Measurements from ENCODE around the gene MORN5.

MORN5 gene

GRCh38 chr9:122144836-122145591 is 14.7 kb upstream of the MORN5 start:
- DNase-seq: no peak

- DNase-seq: no peak
Observed at GRCh38 chr9:122145592-122145863, 14.2 kb upstream of the MORN5 start.

- no peak for DNase-seq
Observed at GRCh38 chr9:122151267-122151828, 8.4 kb upstream of the MORN5 start.

- no peak for DNase-seq
Observed at GRCh38 chr9:122155796-122156195, 3.9 kb upstream of the MORN5 start.

GRCh38 chr9:122158202-122158601 is 1.5 kb upstream of the MORN5 start:
- DNase-seq: peak; percentile 16

DNA sequence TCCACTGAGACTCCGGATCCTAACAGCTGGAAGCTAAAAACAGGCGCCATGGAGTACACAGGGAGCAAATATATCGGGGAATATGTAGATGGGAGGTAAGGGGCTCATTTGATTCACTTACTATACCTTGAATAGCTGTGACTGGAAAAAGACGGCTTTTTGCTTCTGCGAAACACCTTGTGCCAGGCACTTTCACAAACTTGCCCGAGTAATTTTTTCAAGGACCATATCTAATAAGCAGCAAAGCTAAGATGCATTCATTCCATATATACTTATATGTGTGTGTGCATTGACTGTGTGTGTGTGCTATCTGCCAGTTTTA is 178 bp downstream of the MORN5 start:
- DNase-seq: no peak

DNA sequence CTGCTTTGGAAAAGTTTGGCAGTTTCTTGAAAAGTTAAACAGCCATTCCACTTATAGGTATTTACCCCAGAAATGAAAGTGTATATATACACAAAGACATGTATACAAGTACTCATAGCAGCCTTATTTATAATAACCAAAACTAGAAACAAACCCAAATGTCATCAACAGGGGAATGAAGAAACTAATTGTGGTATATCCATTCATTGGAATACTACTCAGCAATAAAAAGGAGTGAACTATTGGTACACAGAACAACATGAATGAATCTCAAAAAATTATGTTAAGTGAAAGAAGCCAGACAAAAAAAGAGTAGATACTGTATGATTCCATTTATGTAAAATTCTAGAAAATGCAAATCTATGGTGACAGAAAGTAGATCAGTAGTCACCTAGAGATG is 2.7 kb downstream of the MORN5 start:
- no peak for DNase-seq

DNA sequence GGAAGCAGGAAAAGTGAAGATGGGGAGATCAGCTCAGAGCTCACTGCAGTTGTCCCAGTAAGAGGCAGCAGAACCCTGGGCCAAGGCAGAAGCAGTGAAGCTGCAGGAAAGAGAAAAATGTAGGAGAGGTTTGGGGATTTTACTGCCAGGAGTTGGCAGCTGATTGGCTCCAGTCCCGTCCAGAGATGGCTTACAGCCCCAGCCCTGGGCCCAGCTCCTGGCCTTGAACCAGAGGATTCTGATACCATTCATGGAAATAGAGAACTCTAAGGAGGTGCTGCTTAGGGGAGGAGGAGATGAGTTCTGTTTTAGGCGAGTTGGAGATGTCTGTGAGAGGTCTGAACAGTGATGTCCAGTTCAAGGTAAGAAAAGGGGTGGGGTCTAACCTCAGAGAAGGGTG is 4.6 kb downstream of the MORN5 start:
- DNase-seq: no peak

DNA sequence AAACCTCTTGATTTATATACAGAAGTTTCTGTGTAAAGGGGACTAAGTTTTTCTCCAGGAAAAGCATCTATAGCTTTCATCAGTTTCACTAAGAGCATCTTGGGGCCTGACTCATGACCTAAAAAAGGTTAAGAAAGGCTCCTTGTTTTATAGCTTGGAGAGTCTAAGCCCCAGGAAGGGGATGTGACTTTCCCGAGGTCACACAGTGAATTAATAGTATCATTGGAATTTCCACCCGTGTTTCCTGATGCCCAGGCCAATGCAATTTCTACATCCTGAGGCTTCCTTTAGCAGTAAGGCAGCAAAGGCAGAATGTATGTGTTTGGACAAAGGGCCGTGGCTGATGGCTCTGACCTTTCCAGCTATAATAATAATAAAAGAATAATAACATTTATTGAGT is 8.6 kb downstream of the MORN5 start:
- DNase-seq: no peak

DNA sequence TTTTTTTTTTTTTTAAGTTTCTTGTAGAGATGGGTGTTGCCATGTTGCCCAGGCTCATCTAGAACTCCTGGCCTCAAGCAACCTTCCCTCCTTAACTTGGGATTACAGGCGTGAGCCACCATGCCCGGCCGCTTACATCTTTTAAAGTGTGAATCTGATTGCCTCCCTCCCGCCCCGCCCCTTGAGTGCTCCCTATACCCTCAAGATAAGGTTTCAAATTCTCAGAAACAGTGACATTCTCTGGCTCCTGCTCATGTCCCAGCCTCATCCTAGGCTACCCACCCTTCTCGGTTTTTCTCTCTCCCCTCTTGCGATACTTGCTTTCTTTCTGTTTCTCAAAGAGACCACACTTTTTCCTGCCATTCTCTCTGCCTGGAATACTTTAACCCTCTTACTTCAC is 12.4 kb downstream of the MORN5 start:
- no peak for DNase-seq

GRCh38 chr9:122173670-122174069 is 14.0 kb downstream of the MORN5 start:
- no peak for DNase-seq

- no peak for DNase-seq
Observed at GRCh38 chr9:122176916-122177315, 17.2 kb downstream of the MORN5 start.

DNA sequence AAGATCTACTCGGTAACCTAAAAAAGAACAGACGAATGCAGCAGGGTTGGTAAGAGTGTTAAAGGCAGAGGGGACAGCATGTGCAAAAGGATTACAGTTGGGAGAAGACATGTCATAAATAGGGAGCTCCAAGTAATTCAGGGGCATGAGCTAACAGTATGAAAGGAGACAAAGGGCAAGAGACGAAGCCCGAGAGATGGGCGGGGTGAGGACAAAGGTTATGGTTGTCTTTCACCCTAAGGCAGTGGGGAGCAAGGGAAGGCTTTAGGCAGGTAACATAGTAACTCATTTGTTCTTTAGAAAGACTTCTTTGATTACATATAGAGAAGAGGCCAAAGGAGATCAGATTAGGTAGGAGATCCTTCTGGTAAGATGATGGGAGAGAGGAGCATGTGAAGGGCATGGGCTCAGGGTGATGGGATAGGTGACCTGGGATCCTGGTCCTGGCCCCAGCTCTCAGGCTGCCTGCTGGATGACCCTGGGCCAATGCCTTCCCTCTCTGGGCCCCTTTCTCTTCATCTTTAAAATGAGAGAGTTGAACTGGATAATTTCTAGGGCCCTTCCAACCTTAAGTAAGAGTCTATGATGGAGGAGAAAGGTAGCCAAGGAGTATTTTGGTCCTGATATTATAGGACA is 19.5 kb downstream of the MORN5 start:
- no peak for DNase-seq

- DNase-seq: no peak
Observed at GRCh38 chr9:122179690-122180074, 20.0 kb downstream of the MORN5 start.

- peak; percentile 75 for DNase-seq
Observed at GRCh38 chr9:122180633-122181032, 20.9 kb downstream of the MORN5 start.

DNA sequence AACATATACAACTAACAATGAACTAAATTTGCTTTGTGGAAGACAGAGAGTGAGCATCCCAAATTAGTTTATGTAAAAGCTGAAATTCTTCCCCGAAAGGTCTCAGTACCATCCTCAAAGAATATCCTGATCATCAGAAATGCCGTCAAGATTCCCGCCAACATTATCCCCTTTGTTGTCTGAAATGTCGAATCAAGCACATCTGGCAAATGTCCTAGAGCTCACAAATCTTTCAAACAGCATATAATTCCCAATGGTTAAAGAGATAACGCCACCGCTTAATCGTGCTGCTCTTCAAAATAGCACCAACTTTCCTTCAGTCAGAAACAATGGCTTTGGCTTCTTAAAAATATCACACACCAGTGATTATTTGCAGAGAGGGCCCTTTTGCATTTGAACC is 23.8 kb downstream of the MORN5 start:
- DNase-seq: no peak

GRCh38 chr9:122184551-122184950 is 24.8 kb downstream of the MORN5 start:
- DNase-seq: no peak

DNA sequence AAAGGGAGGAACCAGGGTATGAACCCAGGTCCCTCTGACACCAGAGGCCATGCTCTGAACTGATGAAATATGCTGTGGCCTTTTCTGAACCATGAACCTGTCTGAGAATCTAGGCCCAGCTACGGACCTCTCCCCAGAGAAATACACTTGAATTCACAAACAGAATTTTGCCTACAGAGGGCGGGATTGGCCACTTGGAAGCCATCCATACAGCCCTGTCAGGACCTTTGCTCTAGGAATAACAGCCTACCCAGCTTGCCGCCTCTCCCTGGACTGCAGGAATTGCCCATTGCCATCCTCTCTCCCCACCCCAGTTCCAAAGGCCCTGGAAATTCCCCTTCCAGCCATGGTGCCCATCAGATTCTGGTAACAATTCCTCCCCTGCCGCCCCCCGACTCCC is 26.6 kb downstream of the MORN5 start:
- peak; percentile 20 for DNase-seq

GRCh38 chr9:122186777-122187470 is 27.2 kb downstream of the MORN5 start:
- DNase-seq: no peak

DNA sequence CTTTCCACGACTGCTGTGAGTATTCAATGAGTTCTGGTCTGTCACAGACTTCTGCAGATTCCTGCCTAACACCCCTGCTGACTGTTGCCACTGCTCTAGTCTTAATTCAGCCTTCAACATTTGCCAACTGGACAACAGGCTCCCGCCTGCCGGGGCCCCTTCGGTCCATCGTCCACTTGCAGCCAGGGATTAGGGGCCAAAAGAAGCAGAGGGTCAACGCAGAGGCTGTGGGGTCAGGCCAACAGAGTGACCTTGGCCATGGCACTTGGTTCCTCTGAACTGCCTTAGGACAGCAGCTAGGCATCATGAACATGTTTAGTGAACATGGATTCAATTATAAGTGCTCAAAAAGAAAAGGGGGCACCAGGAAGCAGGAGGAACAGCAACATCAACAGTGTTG is 28.7 kb downstream of the MORN5 start:
- DNase-seq: no peak

DNA sequence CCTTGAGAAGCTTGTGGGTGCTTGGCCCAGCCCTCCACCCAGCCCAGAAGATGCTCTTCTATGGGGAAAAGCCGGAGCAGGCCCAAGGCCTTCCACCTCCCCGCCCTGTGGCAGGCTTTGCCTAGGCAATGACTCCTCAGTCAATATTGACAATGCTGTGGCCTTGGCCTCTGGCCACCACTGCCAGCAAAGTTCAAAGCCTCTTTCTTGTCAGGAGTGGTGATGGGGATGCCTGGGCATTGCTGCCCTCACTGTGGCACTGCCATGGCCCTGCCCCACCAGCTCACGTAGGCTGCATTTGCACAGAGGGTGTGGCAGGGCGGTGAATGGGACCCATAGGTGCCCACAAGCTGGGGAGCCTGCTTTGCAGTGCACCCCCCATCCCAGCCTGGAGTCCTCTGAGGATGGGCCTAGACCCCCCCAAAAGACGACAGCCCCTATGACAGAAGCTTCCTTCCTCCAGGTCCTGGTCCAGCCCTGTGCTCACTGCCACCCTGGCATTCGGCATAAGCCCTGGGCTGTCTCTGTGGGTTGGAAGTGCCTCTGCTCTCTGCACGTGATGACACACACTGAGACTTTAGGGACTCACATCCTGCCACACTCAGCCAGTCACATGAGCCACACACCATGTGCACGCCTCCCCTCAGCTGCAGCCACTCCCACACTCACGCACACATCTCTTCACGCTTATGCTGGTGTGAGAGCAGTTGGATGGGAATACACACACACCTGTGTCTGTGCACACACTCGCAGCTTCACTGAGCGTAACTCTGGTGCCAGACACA is 31.1 kb downstream of the MORN5 start:
- no peak for DNase-seq

- DNase-seq: no peak
Observed at GRCh38 chr9:122191584-122191983, 31.9 kb downstream of the MORN5 start.

GRCh38 chr9:122192261-122192875 is 32.7 kb downstream of the MORN5 start:
- no peak for DNase-seq

All from NCI-H1436 (cell line).